Glutamatergic neuron (in vitro differentiated cells): ENCODE data around the gene IQGAP3. TPM values are rescaled to one million over a fixed set of nuclear protein-coding genes. Genes with fewer than 3 reads are reported as not detected.

Source experiments
- DNase-seq: peaks from one replicate; pipeline ENCODE4 v3.0.0; 2022
- H3K27ac Mint-ChIP-seq: one replicate; pipeline ENCODE4 v1.8.0; 2020; ENCODE audit warnings: mild to moderate bottlenecking, mixed read lengths, inconsistent platforms; ENCODE audit not compliant: unreplicated experiment
- H3K27me3 Mint-ChIP-seq: one replicate; pipeline ENCODE4 v1.8.0; 2020; ENCODE audit warnings: mild to moderate bottlenecking, moderate library complexity, mixed read lengths, inconsistent platforms; ENCODE audit not compliant: unreplicated experiment
- H3K36me3 Mint-ChIP-seq: one replicate; pipeline ENCODE4 v1.8.0; 2020; ENCODE audit warnings: mild to moderate bottlenecking, mixed read lengths, inconsistent platforms; ENCODE audit not compliant: unreplicated experiment
- H3K4me1 Mint-ChIP-seq: one replicate; pipeline ENCODE4 v1.8.0; 2020; ENCODE audit warnings: mild to moderate bottlenecking, low read depth, mixed read lengths, inconsistent platforms; ENCODE audit not compliant: unreplicated experiment
- H3K4me3 Mint-ChIP-seq: one replicate; pipeline ENCODE4 v1.8.0; 2020; ENCODE audit warnings: mild to moderate bottlenecking, mixed read lengths, inconsistent platforms; ENCODE audit not compliant: unreplicated experiment
- H3K9me3 Mint-ChIP-seq: one replicate; pipeline ENCODE4 v1.8.0; 2020; ENCODE audit warnings: mild to moderate bottlenecking, moderate library complexity, mixed read lengths, inconsistent platforms; ENCODE audit not compliant: unreplicated experiment
- CTCF ChIP-seq: fragments of 200-600 bp; sonication (generic); IDR thresholded peaks from one replicate; pipeline ENCODE4 v1.5.0; 2021; ENCODE audit not compliant: partially characterized antibody, unreplicated experiment
- total RNA-seq: library from RNA; stranded (reverse); fragmentation: NEBNext Ultra II Directional; extraction: Animal tissue kit (Norgen Biotek cat#: 25700); gene quantifications from one replicate; pipeline ENCODE4 v1.2.1, GENCODE V29; 2021; ENCODE audit not compliant: unreplicated experiment

The IQGAP3 gene
- total RNA-seq, 1 donor from 2014 or later: 6.1 TPM

GRCh38 chr1:156533568-156534220 lies 38.7 kb downstream of the IQGAP3 start:
- H3K4me3 Mint-ChIP-seq: no peak overlapping the region
- H3K36me3 Mint-ChIP-seq: no peaks in the 10 kb centered on the region

DNA sequence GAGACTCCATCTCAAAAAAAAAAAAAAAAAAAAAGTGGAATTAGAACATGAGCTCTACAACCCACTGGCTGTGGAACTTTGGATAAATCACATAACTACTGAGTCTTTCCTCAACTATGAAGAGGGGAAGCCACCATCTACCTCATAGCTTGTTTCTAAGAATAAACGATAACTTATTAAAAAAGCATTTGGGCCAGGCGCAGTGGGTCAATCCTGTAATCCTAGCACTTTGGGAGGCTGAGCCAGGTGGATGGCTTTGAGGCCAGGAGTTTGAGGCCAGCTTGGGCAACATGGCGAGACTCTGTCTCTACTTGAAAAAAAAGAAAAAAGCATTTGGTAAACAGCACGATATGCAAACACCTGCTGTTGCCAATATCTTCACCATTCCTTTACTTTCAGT lies 40.0 kb downstream of the IQGAP3 start:
- Mint-ChIP-seq H3K4me1 (peaks cover 8% of the 10 kb centered on the region), H3K36me3 (no peaks in the 10 kb centered on the region), H3K4me3 (no peak overlapping the region), H3K9me3 (peaks cover 3% of the 10 kb centered on the region), H3K27ac (no peak overlapping the region), H3K27me3 (peaks cover 7% of the 10 kb centered on the region)
- TF ChIP-seq CTCF: no peak
- no peak for DNase-seq

More at GRCh38 chr1:156533568-156534220, 38.7 kb downstream of the IQGAP3 start:
- H3K27me3 Mint-ChIP-seq: peaks cover 7% of the 10 kb centered on the region
- no peak for DNase-seq
- no peak for TF ChIP-seq CTCF
- H3K9me3 Mint-ChIP-seq: peaks cover 3% of the 10 kb centered on the region
- peaks cover 1% of the 10 kb centered on the region for H3K4me1 Mint-ChIP-seq
- no peak overlapping the region for H3K27ac Mint-ChIP-seq

GRCh38 chr1:156530006-156530405 lies 42.4 kb downstream of the IQGAP3 start:
- no peak overlapping the region for H3K27ac Mint-ChIP-seq
- H3K27me3 Mint-ChIP-seq: peaks cover 4% of the 10 kb centered on the region
- no peaks in the 10 kb centered on the region for H3K36me3 Mint-ChIP-seq
- no peak for DNase-seq
- no peak overlapping the region for H3K4me3 Mint-ChIP-seq
- peaks cover 24% of the 10 kb centered on the region for H3K4me1 Mint-ChIP-seq
- no peak for TF ChIP-seq CTCF
- H3K9me3 Mint-ChIP-seq: peaks cover 3% of the 10 kb centered on the region

DNA sequence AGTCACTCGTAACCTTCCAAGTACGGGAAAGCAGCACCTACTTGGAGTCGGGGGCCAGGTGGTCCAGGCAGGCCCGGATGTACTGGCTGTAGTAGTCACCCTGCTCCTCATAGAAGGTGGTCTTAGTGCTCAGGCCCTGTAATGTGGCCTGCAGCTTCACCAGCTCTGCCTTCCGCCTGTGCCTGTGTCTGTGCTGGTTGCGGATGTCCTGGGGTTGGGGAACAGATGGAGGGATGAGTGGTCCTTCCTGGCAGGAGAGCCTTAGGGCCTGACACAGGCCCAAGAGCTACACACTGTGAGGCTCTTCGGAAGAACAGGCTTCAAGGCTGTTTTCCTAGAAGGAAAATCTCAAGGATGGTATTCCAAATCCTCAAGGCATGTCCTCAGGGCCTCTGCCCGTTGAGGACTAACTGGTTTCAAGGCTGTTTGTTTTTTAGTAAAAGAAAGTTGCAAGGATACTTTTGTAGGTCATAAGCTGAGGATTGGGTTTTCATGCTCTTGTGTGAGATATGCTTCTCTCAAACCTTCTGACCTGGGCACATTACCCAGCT lies 43.4 kb downstream of the IQGAP3 start:
- DNase-seq: no peak
- Mint-ChIP-seq H3K27ac (no peak overlapping the region), H3K27me3 (peaks cover 4% of the 10 kb centered on the region), H3K4me1 (peaks cover 30% of the 10 kb centered on the region), H3K36me3 (no peaks in the 10 kb centered on the region), H3K9me3 (peaks cover 3% of the 10 kb centered on the region), H3K4me3 (no peak overlapping the region)
- TF ChIP-seq CTCF: no peak

DNA sequence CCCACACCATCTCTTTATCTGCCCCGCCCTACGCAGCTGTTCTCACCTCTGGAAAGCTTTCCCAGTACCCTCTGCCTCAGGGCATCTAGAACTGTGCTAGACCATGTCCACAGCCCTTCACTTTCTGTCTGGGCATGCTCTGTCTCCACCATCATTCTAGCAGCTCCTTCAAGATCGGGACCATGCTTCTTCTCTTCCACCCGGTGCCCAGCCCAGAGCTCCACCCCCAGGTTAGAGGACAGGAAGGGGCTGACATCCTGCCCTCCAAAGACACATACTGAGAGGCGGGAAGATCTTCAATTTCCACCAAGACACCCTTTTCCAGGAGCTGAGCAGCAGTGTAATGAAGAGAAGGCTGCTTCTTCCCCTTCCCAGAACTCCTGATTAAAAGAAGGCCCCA lies 44.1 kb downstream of the IQGAP3 start:
- Mint-ChIP-seq H3K36me3 (no peaks in the 10 kb centered on the region), H3K27me3 (peaks cover 4% of the 10 kb centered on the region), H3K4me3 (no peak overlapping the region), H3K4me1 (peaks cover 30% of the 10 kb centered on the region), H3K9me3 (peaks cover 3% of the 10 kb centered on the region), H3K27ac (no peak overlapping the region)
- TF ChIP-seq CTCF: no peak
- DNase-seq: no peak
